Calu3 (cell line): Measurements from ENCODE around the gene LRRK1. TPM values are rescaled to one million over a fixed set of nuclear protein-coding genes. Genes with fewer than 3 reads are reported as not detected.

ENCODE experiments used
- BruUV-seq: library from RNA; stranded (reverse); fragments of 400-500 nt; replicated peaks from 2 replicates; lab custom pipeline; 2021; lab: Mats Ljungman, UMichigan
- CTCF ChIA-PET: fragments of 300-600 bp; sonication (Branson Sonifier 250); formaldehyde crosslinking; loops from one replicate; lab custom pipeline; 2022; ENCODE audit warnings: antibody characterized with exemption; lab: Charles Lee
- DNase-seq: peaks from one replicate; pipeline ENCODE4 v3.0.0; 2022
- H3K27ac Mint-ChIP-seq: one replicate; pipeline ENCODE4 v1.8.0; 2022; ENCODE audit warnings: mixed read lengths; ENCODE audit not compliant: unreplicated experiment
- H3K27me3 Mint-ChIP-seq: one replicate; pipeline ENCODE4 v1.8.0; 2022; ENCODE audit warnings: mixed read lengths; ENCODE audit not compliant: unreplicated experiment
- H3K36me3 Mint-ChIP-seq: one replicate; pipeline ENCODE4 v1.8.0; 2022; ENCODE audit warnings: mild to moderate bottlenecking, moderate library complexity, mixed read lengths; ENCODE audit not compliant: insufficient read depth, unreplicated experiment
- H3K4me1 Mint-ChIP-seq: one replicate; pipeline ENCODE4 v1.8.0; 2022; ENCODE audit warnings: mild to moderate bottlenecking, low read depth, mixed read lengths; ENCODE audit not compliant: unreplicated experiment
- H3K4me3 Mint-ChIP-seq: one replicate; pipeline ENCODE4 v1.8.0; 2022; ENCODE audit warnings: mild to moderate bottlenecking, low read depth, moderate library complexity, mixed read lengths; ENCODE audit not compliant: unreplicated experiment
- H3K9me3 Mint-ChIP-seq: one replicate; pipeline ENCODE4 v1.8.0; 2022; ENCODE audit warnings: low read depth, mixed read lengths; ENCODE audit not compliant: unreplicated experiment
- intact Hi-C: fragments of 100-400 bp; cut with micrococcal nuclease; formaldehyde crosslinking; loops from one replicate; pipeline ENCODE4 v1.10.0; 2022; ENCODE audit not compliant: unreplicated experiment
- total RNA-seq: library from RNA; stranded (reverse); gene quantifications from 2 replicates; pipeline ENCODE4 v1.2.3, GENCODE V29; 2022
- TF ChIP-seq, protein P1 (sequence below): fragments of 200-600 bp; IDR thresholded peaks from one replicate; pipeline ENCODE4 v1.8.0; 2022; ENCODE audit warnings: antibody characterized with exemption; ENCODE audit not compliant: unreplicated experiment

LRRK1 gene
- total RNA-seq, 1 experiment from 2014 or later, result 21.3 TPM

DNA sequence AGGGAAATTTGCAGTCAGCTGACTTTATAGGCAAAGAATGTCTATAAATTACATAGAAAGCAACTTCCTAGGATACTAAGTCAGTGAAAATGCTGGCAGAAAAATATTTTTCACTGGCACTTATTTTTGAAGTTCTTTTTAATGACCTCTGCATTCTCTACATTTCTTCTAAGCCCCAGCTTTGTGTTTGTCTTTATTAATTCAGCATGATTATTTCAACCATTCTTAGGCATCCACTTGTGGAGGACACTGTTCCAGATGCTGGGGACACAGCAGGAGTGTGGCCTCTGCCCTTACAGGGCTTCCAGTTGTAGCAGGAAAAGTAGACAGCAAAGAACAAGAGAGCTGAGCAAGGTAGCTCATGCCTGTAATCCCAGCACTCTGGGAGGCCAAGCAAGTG is 15.0 kb downstream of the LRRK1 start:
- Mint-ChIP-seq H3K4me1 (peaks cover 19% of the 10 kb centered on the region), H3K27ac (no peak overlapping the region), H3K9me3 (no peaks in the 10 kb centered on the region), H3K36me3 (peaks cover under 1% of the 10 kb centered on the region), H3K27me3 (no peaks in the 10 kb centered on the region), H3K4me3 (no peak overlapping the region)
- TF ChIP-seq, protein P1, sequence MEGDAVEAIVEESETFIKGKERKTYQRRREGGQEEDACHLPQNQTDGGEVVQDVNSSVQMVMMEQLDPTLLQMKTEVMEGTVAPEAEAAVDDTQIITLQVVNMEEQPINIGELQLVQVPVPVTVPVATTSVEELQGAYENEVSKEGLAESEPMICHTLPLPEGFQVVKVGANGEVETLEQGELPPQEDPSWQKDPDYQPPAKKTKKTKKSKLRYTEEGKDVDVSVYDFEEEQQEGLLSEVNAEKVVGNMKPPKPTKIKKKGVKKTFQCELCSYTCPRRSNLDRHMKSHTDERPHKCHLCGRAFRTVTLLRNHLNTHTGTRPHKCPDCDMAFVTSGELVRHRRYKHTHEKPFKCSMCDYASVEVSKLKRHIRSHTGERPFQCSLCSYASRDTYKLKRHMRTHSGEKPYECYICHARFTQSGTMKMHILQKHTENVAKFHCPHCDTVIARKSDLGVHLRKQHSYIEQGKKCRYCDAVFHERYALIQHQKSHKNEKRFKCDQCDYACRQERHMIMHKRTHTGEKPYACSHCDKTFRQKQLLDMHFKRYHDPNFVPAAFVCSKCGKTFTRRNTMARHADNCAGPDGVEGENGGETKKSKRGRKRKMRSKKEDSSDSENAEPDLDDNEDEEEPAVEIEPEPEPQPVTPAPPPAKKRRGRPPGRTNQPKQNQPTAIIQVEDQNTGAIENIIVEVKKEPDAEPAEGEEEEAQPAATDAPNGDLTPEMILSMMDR, result no peak
- intact Hi-C loops, result no loop called here
- no peak for DNase-seq
- CTCF ChIA-PET, result interaction anchor here (0.7 kb wide), 1 partner anchor 326 kb away, joined by 4 read pairs; no protein-coding TSS in a partner anchor
- BruUV-seq, result no TSS peak

DNA sequence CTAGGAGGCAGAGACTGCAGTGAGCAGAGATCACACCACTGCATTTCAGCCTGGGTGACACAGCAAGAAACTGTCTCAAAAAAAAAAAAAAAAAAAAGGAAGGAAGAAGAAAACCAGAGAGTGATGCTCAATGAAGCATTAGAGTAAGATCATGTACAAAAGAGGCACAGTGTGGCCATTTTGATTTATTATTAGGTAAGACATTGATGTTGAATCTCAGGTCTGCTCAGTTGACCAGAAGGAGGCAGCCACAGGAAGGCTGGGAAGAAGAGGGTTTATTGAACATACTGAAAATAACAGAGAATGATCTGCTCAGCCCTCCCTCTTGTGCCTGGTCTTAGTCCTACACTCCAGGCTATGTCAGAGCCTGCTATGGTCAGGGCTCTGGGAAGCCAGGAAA is 15.6 kb downstream of the LRRK1 start:
- TF ChIP-seq, protein P1, result no peak
- Mint-ChIP-seq H3K36me3 (no peaks in the 10 kb centered on the region), H3K4me3 (no peak overlapping the region), H3K4me1 (peaks cover 16% of the 10 kb centered on the region), H3K27ac (peak overlapping the region; percentile 1), H3K9me3 (no peaks in the 10 kb centered on the region), H3K27me3 (no peaks in the 10 kb centered on the region)
- no TSS peak for BruUV-seq
- intact Hi-C loops, result no loop called here
- CTCF ChIA-PET, result interaction anchor here (0.7 kb wide), 1 partner anchor 326 kb away, joined by 4 read pairs; no protein-coding TSS in a partner anchor
- DNase-seq, result no peak

DNA sequence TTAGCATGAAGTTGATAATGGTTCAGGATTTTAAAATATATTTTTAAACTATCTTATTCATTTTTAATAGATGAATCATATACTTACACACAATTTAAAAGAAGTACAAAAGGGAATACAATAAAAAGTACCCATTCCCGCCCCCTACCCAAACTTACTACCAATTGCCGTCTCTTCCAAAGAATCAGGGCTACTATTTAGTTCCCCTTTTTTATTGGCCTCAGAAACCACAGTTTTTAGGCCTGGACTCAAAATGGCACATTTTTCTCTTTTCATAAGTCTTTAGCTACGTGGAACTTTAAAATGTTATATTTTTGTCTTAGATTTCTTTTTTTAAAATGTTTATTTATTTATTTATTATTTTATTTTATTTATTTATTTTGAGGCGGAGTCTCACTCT is 18.0 kb downstream of the LRRK1 start:
- H3K36me3 Mint-ChIP-seq, result no peaks in the 10 kb centered on the region
- TF ChIP-seq, protein P1, result no peak
- H3K27me3 Mint-ChIP-seq, result no peaks in the 10 kb centered on the region
- no TSS peak for BruUV-seq
- H3K4me3 Mint-ChIP-seq, result no peak overlapping the region
- DNase-seq, result no peak
- CTCF ChIA-PET, result no interaction called here
- no peaks in the 10 kb centered on the region for H3K9me3 Mint-ChIP-seq
- peaks cover 13% of the 10 kb centered on the region for H3K4me1 Mint-ChIP-seq
- no peak overlapping the region for H3K27ac Mint-ChIP-seq
- intact Hi-C loops, result no loop called here

DNA sequence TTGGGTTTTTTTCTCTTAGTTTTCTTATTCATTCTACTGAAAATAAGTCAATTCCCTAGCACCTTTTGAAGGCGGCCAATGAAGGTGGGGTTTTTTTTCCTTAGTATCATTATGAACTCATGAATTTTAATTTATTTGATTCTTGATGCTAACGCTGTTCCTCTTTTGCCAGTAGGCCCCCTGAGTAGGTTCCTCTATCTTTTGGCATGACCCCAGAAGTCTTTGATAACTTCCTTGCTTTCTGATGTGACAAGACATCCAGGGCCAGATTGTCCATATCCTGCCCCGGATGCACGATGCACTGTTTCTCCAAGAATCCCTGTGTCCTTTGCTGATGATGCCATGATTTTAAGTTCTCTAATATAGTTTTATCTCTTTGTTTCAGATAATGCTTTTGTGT is 20.6 kb downstream of the LRRK1 start:
- Mint-ChIP-seq H3K36me3 (no peaks in the 10 kb centered on the region), H3K9me3 (no peaks in the 10 kb centered on the region), H3K27me3 (no peaks in the 10 kb centered on the region), H3K4me3 (no peak overlapping the region), H3K27ac (no peak overlapping the region), H3K4me1 (no peaks in the 10 kb centered on the region)
- intact Hi-C loops, result no loop called here
- BruUV-seq, result no TSS peak
- CTCF ChIA-PET, result no interaction called here
- TF ChIP-seq, protein P1, result no peak
- DNase-seq, result no peak
